MCF 10A (cell line): ENCODE data around the gene COG2. TPM values are rescaled to one million over a fixed set of nuclear protein-coding genes. Genes with fewer than 3 reads are reported as not detected.
A peak's percentile ranks its signal among the peaks of the same experiment; 100 is the strongest.

Source experiments
- BruUV-seq: library from RNA; stranded (reverse); fragments of 400-500 nt; replicated peaks from 2 replicates; lab custom pipeline; 2021; lab: Mats Ljungman, UMichigan
- CTCF ChIA-PET: fragments of 300-600 bp; sonication (Branson Sonifier 250); formaldehyde crosslinking; extraction: SDS; loops from one replicate; lab custom pipeline; 2021; ENCODE audit warnings: antibody characterized with exemption, inconsistent platforms; lab: Yijun Ruan, JAX
- POLR2A ChIA-PET: fragments of 300-600, 350-650 bp; sonication (Branson Sonifier 250); formaldehyde crosslinking; extraction: SDS; loops from one replicate; lab custom pipeline; 2020; ENCODE audit warnings: antibody characterized with exemption, inconsistent platforms; lab: Yijun Ruan, JAX
- DNase-seq: peaks from one replicate; pipeline ENCODE4 v3.0.0-alpha.2; 2018; ENCODE audit not compliant: unreplicated experiment
- H3K27ac Mint-ChIP-seq: one replicate; pipeline ENCODE4 v1.8.0; 2022; ENCODE audit warnings: mild to moderate bottlenecking, low read depth, mixed read lengths; ENCODE audit not compliant: unreplicated experiment
- H3K27me3 Mint-ChIP-seq: one replicate; pipeline ENCODE4 v1.8.0; 2022; ENCODE audit warnings: mixed read lengths; ENCODE audit not compliant: insufficient read depth, unreplicated experiment
- H3K36me3 Mint-ChIP-seq: one replicate; pipeline ENCODE4 v1.8.0; 2022; ENCODE audit warnings: mild to moderate bottlenecking, moderate library complexity, mixed read lengths; ENCODE audit not compliant: insufficient read depth, unreplicated experiment
- H3K4me1 Mint-ChIP-seq: one replicate; pipeline ENCODE4 v1.8.0; 2022; ENCODE audit warnings: mixed read lengths; ENCODE audit not compliant: insufficient read depth, unreplicated experiment
- H3K4me3 Mint-ChIP-seq: one replicate; pipeline ENCODE4 v1.8.0; 2022; ENCODE audit warnings: mild to moderate bottlenecking, moderate library complexity, mixed read lengths; ENCODE audit not compliant: unreplicated experiment
- H3K9me3 Mint-ChIP-seq: one replicate; pipeline ENCODE4 v1.8.0; 2022; ENCODE audit warnings: mixed read lengths; ENCODE audit not compliant: unreplicated experiment
- CTCF ChIP-seq: fragments of 200-600 bp; IDR thresholded peaks from one replicate; pipeline ENCODE4 v1.8.0; 2022; ENCODE audit warnings: antibody characterized with exemption, mild to moderate bottlenecking; ENCODE audit not compliant: unreplicated experiment
- intact Hi-C: fragments of 100-400 bp; cut with micrococcal nuclease; formaldehyde crosslinking; loops from 2 replicates; pipeline ENCODE4 v1.14.1; 2022
- total RNA-seq: library from RNA; stranded (reverse); gene quantifications from 2 replicates; pipeline ENCODE4 v1.2.3, GENCODE V29; 2022

The COG2 gene
- total RNA-seq, 1 experiment from 2014 or later, result 46.7 TPM

GRCh38 chr1:230682882-230683610, 40.8 kb downstream of the COG2 start:
- no TSS peak for BruUV-seq
- H3K9me3 Mint-ChIP-seq, result no peaks in the 10 kb centered on the region
- peak; percentile 35 for DNase-seq
- peaks cover 87% of the 10 kb centered on the region for H3K36me3 Mint-ChIP-seq
- H3K4me3 Mint-ChIP-seq, result no peak overlapping the region
- no peaks in the 10 kb centered on the region for H3K27me3 Mint-ChIP-seq
- no peak overlapping the region for H3K27ac Mint-ChIP-seq
- intact Hi-C loops, result loop anchor here (1.0 to 5.0 kb wide), 2 partner anchors 25 to 529 kb away; no protein-coding TSS in a partner anchor
- H3K4me1 Mint-ChIP-seq, result peaks cover 24% of the 10 kb centered on the region
- TF ChIP-seq CTCF, result no peak
- POLR2A ChIA-PET, result interaction anchor here (0.6 to 4.1 kb wide), 3 partner anchors 10 to 225 kb away, joined by 3 to 31 read pairs (median 4); partner anchors contain the start of gene COG2
- CTCF ChIA-PET, result interaction anchor here (0.6 to 1.7 kb wide), 5 partner anchors 16 to 571 kb away, joined by 3 to 12 read pairs (median 4); no protein-coding TSS in a partner anchor

- TF ChIP-seq CTCF, result no peak
- intact Hi-C loops, result loop anchor here (5.0 kb wide), 1 partner anchor 528 kb away; no protein-coding TSS in a partner anchor
- no peaks in the 10 kb centered on the region for H3K27me3 Mint-ChIP-seq
- DNase-seq, result peak; percentile 65
- ChIA-PET CTCF (interaction anchor here (0.6 to 1.0 kb wide), 3 partner anchors 41 to 645 kb away, joined by 4 to 6 read pairs (median 4); no protein-coding TSS in a partner anchor), POLR2A (interaction anchor here (0.5 to 4.1 kb wide), 5 partner anchors 41 to 372 kb away, joined by 3 to 31 read pairs (median 3); partner anchors contain the start of gene COG2)
- H3K36me3 Mint-ChIP-seq, result peaks cover 83% of the 10 kb centered on the region
- H3K9me3 Mint-ChIP-seq, result no peaks in the 10 kb centered on the region
- no peak overlapping the region for H3K27ac Mint-ChIP-seq
- peaks cover 24% of the 10 kb centered on the region for H3K4me1 Mint-ChIP-seq
- H3K4me3 Mint-ChIP-seq, result no peak overlapping the region
- no TSS peak for BruUV-seq
Observed at GRCh38 chr1:230684146-230684545, 41.9 kb downstream of the COG2 start.

GRCh38 chr1:230684998-230685397, 42.7 kb downstream of the COG2 start:
- no peak for TF ChIP-seq CTCF
- Mint-ChIP-seq H3K4me1 (peaks cover 24% of the 10 kb centered on the region), H3K9me3 (no peaks in the 10 kb centered on the region), H3K27me3 (no peaks in the 10 kb centered on the region), H3K27ac (no peak overlapping the region), H3K4me3 (no peak overlapping the region), H3K36me3 (peaks cover 83% of the 10 kb centered on the region)
- CTCF ChIA-PET, result interaction anchor here (0.6 to 1.0 kb wide), 3 partner anchors 42 to 183 kb away, joined by 3 to 6 read pairs (median 4); no protein-coding TSS in a partner anchor
- POLR2A ChIA-PET, result interaction anchor here (0.5 to 1.3 kb wide), 5 partner anchors 42 to 991 kb away, joined by 3 to 6 read pairs (median 3); no protein-coding TSS in a partner anchor
- DNase-seq, result no peak
- BruUV-seq, result no TSS peak
- intact Hi-C loops, result loop anchor here (5.0 kb wide), 1 partner anchor 527 kb away; no protein-coding TSS in a partner anchor

GRCh38 chr1:230686747-230687146, 44.5 kb downstream of the COG2 start:
- peaks cover 90% of the 10 kb centered on the region for H3K36me3 Mint-ChIP-seq
- no peak overlapping the region for H3K4me3 Mint-ChIP-seq
- no peaks in the 10 kb centered on the region for H3K9me3 Mint-ChIP-seq
- intact Hi-C loops, result no loop called here
- DNase-seq, result no peak
- H3K27me3 Mint-ChIP-seq, result no peaks in the 10 kb centered on the region
- H3K27ac Mint-ChIP-seq, result no peak overlapping the region
- peaks cover 18% of the 10 kb centered on the region for H3K4me1 Mint-ChIP-seq
- CTCF ChIA-PET, result interaction anchor here (0.6 to 0.9 kb wide), 3 partner anchors 43 to 571 kb away, joined by 3 to 8 read pairs (median 3); no protein-coding TSS in a partner anchor
- BruUV-seq, result no TSS peak
- no peak for TF ChIP-seq CTCF
- POLR2A ChIA-PET, result no interaction called here
